HG03175 (cell line): ENCODE results near the gene MCOLN1.
"Not testable (repeated sequence)": the region's sequence is repeated elsewhere in the genome, so short reads cannot be mapped to it uniquely, and the experiment has no call there.

Source experiments
- ATAC-seq: cut with Tn5 transposase; IDR thresholded peaks from one replicate; pipeline ENCODE4 v1.9.1; 2021; ENCODE audit warnings: mild to moderate bottlenecking, moderate library complexity; ENCODE audit not compliant: unreplicated experiment

The MCOLN1 gene

DNA sequence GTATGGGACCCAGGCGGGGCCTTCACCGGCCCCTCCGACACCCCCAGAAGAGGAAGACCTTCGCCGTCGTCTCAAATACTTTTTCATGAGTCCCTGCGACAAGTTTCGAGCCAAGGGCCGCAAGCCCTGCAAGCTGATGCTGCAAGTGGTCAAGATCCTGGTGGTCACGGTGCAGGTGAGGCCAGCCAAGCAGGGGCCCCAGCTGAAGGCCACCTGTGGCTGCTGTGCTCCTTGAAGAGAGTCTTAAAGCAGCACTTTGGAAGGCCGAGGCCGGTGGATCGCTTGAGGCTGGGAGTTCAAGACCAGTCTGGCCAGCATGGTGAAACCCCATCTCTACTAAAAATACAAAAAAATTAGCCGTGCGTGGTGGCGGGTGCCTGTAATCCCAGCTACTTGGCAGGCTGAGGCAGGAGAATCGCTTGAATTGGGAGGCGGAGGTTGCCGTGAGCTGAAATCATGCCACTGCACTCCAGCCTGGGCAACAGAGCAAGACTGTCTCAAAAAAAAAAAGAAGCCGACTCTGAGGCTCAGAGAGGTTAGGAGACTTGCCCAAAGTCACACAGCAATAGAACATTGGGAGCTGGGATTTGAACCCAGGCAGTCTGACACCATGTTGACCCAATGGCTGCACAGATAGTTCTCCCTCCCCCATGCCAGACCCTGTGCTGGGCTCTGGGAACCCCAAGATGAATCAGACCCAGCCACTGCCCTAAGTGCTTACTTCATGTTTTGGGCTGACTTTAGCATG is 2.7 kb downstream of the MCOLN1 start:
- no peak for ATAC-seq

GRCh38 chr19:7526059-7526929 is 3.9 kb downstream of the MCOLN1 start:
- ATAC-seq = no peak

DNA sequence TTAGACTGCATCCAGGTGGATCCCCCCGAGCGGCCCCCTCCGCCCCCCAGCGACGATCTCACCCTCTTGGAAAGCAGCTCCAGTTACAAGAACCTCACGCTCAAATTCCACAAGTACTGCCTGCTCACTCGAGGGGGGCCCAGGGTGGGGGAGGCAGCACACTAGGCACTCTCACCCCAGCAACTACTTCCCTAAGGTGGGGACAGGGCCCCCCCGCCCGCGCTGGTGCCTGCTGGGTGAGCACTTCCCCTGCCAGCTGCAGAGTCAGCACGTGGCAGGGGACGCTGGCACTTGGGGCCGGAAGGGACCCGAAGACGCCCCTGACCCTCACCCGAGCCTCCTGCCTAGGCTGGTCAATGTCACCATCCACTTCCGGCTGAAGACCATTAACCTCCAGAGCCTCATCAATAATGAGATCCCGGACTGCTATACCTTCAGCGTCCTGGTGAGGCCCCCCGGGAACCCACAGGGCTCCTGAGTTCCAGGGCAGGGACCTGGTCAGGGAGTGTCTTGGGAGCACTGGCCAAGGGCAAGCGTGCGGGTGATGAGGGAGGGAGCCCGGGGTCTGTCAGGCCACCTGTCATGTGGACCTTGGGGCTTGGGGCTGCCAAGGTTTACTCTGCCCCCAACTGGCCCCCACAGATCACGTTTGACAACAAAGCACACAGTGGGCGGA is 5.2 kb downstream of the MCOLN1 start:
- ATAC-seq = no peak

DNA sequence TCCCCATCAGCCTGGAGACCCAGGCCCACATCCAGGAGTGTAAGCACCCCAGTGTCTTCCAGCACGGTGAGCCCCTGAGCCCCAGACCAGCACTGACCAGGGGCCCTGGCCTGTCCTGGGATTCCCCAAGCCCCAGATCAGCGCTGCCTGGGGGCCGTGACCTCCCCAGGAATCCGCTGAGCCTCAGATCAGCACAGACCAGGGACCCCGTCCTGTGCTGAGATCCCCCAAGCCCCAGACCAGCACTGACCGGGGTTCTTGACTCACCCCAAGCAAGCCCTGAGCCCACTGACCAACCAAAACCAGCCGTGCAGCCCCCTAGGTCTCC is 5.7 kb downstream of the MCOLN1 start:
- ATAC-seq = no peak

GRCh38 chr19:7528522-7529245 is 6.3 kb downstream of the MCOLN1 start:
- no peak for ATAC-seq

GRCh38 chr19:7529246-7529600 is 6.8 kb downstream of the MCOLN1 start:
- no peak for ATAC-seq

GRCh38 chr19:7529610-7530490 is 7.4 kb downstream of the MCOLN1 start:
- no peak for ATAC-seq

GRCh38 chr19:7533281-7533885 is 11.0 kb downstream of the MCOLN1 start:
- no peak for ATAC-seq

- peak; percentile 47 for ATAC-seq
These were observed 11.6 kb downstream of the MCOLN1 start for GRCh38 chr19:7533925-7534480.

DNA sequence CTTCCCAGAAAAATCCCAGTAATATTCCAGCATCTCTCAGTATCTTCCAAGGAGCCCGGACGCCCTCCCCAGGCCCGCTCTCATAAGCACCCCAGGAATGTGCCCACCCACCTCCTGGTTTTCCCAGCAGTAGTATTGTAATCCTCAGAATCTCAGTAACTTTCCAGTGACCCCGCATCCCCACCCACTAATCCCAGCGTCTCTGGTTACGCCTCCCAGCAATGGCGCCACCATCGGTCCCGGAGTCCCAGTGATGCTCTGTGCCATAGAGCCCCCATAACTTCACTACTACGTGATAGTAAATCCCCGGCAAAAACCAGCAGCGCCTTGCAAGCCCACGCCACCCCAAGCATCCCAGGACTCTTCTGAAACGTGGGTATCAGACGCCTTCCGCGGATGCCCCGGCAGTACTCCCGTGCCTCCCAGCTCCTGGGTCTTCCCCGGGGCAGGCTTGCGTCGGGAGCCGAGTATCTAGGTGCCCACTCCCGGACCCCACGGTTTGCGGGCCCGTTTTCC is 12.2 kb downstream of the MCOLN1 start:
- ATAC-seq = no peak

DNA sequence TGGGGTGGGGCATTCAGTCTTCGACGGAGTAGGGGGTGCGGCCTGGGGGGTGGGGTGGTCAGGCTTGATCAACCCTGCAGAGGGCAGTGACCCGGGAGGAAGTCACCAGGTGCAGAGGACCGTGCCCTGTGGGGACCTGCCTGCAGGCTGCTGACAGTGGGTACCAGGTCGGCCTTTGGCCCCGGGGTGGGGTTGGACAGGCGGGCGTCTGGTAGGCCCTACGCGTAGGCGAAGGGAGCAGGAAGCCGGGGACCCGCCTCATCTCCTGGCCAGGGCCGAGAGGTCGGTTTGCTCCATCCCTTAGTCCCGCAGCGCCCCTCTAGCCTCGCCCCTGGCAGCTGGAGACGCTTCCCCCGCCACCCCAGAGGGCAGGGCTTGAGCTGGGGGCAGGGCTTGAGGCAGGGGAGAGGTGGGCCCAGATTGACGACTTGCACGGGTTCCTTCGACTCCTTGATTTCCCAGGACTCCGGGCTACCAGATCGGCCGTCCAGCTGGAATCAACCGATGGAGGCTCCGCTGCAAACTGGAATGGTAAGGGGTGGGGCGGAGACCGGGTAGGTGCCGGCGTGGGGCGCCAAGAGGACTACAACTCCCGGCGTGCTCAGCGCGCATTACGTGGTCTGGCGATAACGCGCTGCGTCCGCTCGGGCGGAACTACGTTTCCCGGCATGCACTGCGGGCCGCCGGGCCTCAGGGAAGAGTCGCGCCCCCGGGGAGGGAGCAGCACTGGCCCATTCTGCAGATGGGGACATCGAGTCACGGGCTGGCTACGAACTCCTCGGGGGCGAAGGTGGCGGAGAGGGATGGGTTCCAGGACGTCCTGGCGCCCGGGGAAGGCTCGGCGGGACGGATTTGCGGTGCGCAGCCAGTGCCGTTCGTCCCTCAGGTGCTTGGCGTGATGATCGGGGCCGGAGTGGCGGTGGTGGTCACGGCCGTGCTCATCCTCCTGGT is 12.9 kb downstream of the MCOLN1 start, which contains the start of gene PNPLA6:
TSS of gene PNPLA6 (plus strand) at position 671 of the 951 bp plus-strand sequence. CDS start at position 743, 72 bp downstream.
- ATAC-seq = peak; percentile 73

DNA sequence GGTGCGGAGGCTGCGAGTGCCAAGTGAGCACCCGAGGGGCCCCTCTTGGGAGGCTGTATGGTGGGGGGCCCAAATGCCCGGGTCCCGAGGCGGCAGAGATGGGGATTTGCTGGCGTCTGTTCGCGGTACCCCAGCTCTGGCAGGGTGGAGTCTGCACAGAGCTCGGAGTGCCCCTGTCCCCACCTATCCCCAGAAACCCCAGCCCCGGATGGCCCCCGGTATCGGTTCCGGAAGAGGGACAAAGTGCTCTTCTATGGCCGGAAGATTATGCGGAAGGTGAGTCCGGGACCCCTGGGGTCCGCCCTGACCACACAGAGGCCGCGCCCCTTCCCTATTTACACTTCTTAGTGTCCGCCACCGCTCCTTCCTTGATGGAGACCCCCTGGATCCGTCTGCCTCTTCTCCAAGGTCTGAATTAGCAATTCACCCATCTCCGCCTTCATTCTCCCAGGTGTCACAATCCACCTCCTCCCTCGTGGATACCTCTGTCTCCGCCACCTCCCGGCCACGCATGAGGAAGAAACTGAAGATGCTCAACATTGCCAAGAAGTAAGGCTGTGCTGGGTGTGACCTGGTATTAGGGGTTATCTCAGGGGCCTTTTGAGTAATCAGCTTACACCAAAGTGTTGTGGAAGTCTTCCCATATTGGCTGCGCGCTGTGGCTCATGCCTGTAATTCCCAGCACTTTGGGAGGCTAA is 13.7 kb downstream of the MCOLN1 start:
- no peak for ATAC-seq

- not testable (repeated sequence) for ATAC-seq
These were observed 16.6 kb downstream of the MCOLN1 start for GRCh38 chr19:7538990-7539389.

GRCh38 chr19:7539827-7540425 is 17.5 kb downstream of the MCOLN1 start:
- ATAC-seq = no peak

- ATAC-seq = no peak
These were observed 18.5 kb downstream of the MCOLN1 start for GRCh38 chr19:7540761-7541474.

- no peak for ATAC-seq
These were observed 19.0 kb downstream of the MCOLN1 start for GRCh38 chr19:7541475-7541824.
